Gastrocnemius medialis (tissue), 4 donors: ENCODE results near the gene CTDSP1.

Experiments
- POLR2A ChIP-seq, 2 donors: fragments of 450-650 bp; IDR thresholded peaks; one replicate each; pipeline ENCODE4 v1.6.1; 2017; ENCODE audit warnings: antibody characterized with exemption in 2 of 2, mild to moderate bottlenecking in 2 of 2, moderate library complexity in 2 of 2
- TF ChIP-seq, protein P1 (sequence below), 5 experiments: fragments of 450-650 bp in 3 of 5; fragments of 200-600 bp in 2 of 5; sonication (generic) in 2 of 5; IDR thresholded peaks in 4 of 5; conservative IDR thresholded peaks in 1 of 5; 1 replicate in 4 of 5; 2 replicates in 1 of 5; pipeline ENCODE4 v1.5.1; 2016 to 2019; ENCODE audit warnings: antibody characterized with exemption in 5 of 5, mild to moderate bottlenecking in 3 of 5, moderate library complexity in 3 of 5

DNA sequence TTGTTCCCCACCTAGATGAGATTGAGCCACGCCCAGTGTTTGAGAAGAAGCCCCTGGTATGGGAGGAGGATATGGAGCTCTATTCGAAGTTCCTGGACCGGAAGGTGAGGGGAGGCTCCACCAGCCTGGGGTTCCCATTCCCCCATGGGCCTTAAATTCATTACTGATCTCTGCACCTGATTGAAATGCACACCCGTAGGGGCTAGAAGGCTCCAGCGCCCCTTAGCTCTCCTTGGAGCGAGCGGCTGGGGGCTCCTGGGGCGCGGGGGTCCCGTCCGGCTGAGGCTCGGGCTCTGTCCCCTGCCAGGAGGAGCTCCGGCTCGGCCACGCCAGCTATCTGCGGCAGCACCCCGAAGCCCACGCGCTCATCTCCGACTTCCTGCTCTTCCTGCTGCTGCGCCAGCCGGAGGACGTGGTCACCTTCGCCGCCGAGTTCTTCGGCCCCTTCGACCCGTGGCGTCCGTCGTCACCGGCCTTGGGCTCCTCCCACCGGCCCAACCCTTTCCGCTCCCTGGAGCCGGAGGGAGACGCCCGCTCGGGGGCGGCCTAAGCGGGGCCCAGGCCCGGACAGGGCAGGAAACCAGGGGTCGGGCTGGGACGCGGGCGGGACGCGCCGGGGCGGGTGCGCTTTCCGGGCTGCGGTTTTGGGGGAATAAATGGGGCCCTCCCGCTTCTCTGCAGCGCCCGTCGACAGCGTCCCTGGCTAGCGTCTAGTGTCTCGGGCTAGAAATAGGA lies 32.1 kb upstream of the CTDSP1 start:
- TF ChIP-seq, protein P1, sequence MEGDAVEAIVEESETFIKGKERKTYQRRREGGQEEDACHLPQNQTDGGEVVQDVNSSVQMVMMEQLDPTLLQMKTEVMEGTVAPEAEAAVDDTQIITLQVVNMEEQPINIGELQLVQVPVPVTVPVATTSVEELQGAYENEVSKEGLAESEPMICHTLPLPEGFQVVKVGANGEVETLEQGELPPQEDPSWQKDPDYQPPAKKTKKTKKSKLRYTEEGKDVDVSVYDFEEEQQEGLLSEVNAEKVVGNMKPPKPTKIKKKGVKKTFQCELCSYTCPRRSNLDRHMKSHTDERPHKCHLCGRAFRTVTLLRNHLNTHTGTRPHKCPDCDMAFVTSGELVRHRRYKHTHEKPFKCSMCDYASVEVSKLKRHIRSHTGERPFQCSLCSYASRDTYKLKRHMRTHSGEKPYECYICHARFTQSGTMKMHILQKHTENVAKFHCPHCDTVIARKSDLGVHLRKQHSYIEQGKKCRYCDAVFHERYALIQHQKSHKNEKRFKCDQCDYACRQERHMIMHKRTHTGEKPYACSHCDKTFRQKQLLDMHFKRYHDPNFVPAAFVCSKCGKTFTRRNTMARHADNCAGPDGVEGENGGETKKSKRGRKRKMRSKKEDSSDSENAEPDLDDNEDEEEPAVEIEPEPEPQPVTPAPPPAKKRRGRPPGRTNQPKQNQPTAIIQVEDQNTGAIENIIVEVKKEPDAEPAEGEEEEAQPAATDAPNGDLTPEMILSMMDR (IDR thresholded peaks at IDR 0.05 in 4 of 5, conservative IDR thresholded peaks at IDR 0.05 in 1 of 5), result no peak
- TF ChIP-seq POLR2A (IDR thresholded peaks at IDR 0.05), result peak; percentile 70 to 77
